ENCODE data around the gene SLC16A8.
A peak's percentile ranks its signal among the peaks of the same experiment; 100 is the strongest.
"Not testable (repeated sequence)": the region's sequence is repeated elsewhere in the genome, so short reads cannot be mapped to it uniquely, and the experiment has no call there.

SLC16A8 gene

GRCh38 chr22:38086001-38086845, 2.2 kb upstream of the SLC16A8 start:
- no peak for DNase-seq

GRCh38 chr22:38085501-38085900, 1.5 kb upstream of the SLC16A8 start:
- no peak for DNase-seq

GRCh38 chr22:38085056-38085455, 1.1 kb upstream of the SLC16A8 start:
- no peak for DNase-seq

DNA sequence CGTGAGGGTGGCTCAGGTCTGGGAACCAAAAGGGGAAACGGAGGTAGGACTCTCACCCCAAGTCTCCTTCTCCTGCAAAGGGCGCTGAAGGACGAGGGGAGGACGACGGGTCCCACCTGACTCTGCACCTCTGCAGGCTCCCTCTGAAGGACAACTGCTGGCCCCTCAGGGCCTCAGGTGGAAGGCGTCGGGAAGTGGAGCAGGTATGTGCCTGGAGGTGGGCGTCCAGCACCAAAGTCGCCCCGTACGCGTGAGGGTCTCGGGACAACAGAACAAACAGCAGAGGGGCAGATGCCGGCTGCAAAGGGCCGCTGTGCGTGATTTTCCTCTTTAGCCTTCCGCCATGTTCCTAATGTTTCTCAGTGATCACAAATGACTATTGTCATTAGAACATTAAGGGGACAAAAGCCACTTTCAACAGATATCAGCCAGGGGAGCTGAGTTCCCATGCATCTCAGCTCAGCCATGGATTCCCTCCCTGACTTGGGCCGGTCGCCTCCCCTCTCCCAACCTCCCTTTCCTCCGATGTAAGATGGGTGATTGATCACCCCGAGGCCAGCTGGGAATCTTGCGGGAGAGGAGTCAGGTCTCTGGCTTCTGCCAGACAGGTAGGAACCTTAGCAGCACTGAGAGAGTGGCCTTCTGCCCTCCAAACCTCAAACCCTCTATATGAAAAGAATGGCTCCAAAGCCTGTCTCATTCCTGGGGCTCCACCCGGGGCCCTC, 836 bp downstream of the SLC16A8 start:
- DNase-seq, result no peak

DNA sequence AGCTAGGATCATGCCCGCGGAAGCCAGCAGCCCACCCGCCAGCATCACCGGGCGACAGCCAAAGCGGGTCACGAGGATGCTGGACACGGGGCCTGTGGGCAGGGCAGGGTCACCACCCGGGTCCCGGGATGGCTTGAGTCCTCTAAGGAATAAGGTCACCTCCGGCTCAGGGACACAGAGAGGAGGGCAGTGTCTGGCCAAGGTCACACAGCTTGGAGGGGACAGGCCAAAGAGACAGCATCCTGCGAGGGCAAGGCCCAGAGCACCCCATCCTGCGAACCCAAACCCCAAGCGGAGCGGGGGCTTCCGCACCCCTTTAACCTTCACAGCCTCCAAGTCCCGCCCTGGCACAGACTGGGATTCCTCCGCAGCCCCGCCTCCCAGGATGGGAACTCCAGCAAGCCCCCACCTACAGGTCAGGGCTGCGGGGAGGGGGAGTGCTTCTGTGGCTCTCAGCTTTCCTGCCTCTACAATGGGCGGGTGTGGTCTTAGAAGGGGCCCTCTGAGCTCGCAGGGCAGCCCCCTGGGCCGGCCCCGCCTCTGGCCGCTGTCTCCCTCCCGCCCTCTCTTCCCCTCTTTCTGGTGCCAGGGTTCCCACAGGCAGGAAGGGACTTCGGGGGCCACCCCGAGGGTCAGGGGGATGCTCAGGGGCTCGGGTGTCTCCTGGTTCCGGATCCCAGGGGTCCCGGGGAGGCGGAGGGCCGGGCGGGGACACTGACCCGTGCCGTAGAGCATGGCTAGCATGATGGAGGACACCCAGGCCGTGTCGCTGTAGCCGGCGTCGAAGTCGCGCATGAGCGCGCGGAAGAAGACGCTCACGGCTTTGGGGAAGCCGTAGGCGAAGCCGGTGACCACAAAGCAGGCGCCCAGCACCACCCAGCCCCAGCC, 1.8 kb downstream of the SLC16A8 start:
- DNase-seq, result no peak

- DNase-seq, result no peak
Measured at GRCh38 chr22:38081636-38081940, 2.4 kb downstream of the SLC16A8 start.

GRCh38 chr22:38080850-38081635, 2.9 kb downstream of the SLC16A8 start:
- peak; percentile 21 for DNase-seq

DNA sequence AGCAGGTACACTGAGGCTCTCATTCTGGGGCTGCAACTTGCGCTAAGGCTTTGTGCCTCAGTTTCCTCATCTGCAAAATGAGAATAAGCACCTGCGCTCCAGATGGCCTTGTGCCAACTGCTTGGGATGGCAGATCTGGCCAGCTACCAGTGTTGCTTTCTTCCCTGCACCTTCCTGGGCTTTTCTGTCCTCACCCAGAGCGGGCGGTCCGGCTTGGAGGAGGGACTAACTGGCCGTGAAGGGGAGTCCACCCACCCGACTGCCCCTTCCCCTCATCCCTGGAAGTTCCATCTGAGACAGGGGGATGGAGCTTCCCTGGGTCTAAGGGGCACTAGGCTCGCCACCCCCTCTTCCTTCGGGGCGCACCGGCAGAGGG, 3.5 kb downstream of the SLC16A8 start:
- DNase-seq, result no peak

DNA sequence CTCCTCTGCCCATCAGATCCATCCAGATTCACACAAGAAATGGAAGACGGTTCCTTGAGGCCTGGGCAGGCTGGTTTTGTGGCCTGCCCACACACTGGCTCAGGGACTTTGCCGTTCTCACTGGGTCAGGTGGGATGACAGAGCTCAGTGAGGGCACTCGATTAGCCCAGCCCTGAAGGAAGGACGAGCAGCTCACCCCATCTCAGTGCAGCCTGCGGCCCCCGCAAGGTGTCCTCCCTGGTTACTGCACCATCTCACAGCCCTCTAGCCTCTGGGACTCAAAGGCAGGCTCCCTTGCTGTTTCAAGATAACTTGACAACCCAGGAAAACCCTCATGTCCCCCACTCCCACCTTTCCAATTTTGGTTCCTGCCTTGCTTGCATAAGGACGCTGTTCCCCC, 4.2 kb downstream of the SLC16A8 start:
- DNase-seq, result no peak

- not testable (repeated sequence) for DNase-seq
Measured at GRCh38 chr22:38079208-38079607, 4.8 kb downstream of the SLC16A8 start.

DNA sequence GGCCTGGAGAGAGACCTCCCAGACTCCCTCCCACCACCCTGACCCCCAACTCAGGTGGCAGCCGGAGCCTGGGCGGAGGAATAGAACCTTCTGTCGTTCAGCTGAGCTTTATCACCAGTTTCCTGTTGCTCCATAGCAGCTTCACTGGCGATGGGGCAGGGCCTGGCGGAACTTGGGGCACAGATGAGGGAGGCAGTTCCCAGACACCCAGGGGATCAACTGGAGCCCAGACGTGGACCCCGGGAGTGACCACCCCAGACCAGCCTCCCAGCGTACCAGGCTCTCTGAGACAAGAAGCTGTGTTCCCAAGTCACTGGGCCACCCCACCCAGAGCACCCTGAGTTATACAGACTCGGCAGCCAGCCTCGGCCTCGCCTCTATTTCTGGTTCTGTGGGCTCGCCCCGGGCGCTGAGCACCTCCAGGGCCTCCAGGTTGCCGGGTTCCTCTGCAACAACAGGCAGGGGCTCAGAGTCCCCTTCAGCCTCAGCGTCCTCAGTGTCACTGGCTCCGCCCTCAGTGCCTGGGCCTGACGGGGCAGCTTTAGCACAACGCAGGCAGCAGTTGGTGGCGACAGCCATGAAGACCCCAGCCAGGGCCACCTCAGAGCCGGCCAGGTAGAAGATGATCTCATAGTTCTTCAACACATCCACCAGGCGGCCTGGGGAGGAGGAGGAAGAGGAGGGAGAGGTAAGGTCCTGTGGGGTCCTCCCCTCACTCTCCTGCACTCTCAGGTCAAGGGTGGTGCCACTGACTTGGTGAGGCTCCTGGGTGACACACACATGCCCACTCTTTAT, 5.7 kb downstream of the SLC16A8 start:
- no peak for DNase-seq

DNA sequence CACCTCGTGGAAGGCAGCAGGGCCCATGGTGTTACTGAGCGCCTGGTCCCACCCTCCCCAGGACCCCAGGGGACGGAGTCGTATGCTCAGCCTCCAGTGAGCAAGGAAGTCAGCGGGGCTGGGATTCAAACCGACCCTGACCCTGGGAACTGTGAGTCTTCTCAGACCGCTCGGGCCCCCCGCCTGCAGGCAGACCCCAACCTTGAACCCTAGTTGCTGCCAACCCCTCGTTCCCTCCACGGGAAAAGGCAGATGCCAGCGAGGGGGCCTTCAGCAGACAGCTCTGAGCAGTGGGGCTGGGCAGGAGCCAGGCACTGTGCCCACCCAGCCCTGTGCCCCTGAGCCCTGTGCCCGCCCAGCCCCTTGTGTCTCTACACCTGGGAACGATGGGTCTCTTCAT, 6.4 kb downstream of the SLC16A8 start:
- no peak for DNase-seq

DNA sequence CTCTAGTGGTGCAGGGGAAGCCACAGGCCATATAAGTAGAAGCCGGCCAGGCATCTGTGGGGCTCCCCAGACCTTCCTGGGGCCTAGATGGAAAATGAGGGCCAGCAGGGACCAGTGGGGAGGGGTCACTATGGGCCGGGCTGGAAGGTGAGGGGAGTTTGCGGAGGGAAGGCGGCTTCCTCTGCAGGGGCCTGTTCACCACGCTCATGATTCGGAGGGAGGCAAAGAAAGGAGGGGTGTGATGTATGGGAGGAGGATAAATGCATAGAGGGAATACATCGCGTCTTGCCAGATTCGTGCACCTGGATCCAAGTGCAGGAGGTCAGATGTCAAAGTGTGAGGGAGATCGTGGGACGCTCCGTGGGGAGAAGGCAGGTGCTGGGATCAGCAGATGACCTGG, 6.9 kb downstream of the SLC16A8 start:
- no peak for DNase-seq

- no peak for DNase-seq
Measured at GRCh38 chr22:38075961-38076360, 8.0 kb downstream of the SLC16A8 start.

DNA sequence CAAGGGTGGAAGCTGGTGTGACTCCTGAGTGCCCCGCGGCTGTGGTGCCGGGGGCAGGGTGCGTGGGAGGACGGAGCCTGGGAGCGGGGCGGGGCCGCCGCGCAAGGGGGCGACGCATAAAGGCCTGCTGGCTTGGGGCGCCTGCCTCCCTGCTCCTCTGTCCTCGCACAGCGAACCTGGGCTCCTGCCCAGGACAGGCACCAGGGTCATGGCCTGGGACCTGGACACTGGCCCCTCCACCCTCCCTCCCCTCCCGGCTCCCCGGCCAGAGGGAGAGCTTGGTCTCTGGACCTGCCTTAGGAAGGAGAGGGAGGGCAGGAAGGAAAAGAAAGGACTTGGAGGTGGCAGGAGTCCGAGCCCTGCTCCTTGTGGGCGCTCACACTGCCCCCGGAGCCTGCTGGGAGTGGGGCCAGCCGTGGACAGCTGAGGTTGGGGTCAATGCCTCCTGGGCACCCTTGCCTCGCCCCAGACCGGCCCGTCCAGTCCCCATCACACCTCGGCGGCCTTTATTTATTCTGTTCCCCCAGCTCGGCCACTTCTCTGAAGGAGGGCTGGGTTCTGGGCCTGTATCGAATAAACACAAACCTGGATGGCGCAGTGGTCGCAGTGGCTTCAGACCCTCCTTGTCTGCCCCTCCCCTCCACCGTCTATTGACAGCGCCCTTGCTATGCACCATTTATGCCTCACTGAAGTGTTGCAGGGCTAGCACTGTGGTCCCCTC, 8.7 kb downstream of the SLC16A8 start:
- no peak for DNase-seq

DNA sequence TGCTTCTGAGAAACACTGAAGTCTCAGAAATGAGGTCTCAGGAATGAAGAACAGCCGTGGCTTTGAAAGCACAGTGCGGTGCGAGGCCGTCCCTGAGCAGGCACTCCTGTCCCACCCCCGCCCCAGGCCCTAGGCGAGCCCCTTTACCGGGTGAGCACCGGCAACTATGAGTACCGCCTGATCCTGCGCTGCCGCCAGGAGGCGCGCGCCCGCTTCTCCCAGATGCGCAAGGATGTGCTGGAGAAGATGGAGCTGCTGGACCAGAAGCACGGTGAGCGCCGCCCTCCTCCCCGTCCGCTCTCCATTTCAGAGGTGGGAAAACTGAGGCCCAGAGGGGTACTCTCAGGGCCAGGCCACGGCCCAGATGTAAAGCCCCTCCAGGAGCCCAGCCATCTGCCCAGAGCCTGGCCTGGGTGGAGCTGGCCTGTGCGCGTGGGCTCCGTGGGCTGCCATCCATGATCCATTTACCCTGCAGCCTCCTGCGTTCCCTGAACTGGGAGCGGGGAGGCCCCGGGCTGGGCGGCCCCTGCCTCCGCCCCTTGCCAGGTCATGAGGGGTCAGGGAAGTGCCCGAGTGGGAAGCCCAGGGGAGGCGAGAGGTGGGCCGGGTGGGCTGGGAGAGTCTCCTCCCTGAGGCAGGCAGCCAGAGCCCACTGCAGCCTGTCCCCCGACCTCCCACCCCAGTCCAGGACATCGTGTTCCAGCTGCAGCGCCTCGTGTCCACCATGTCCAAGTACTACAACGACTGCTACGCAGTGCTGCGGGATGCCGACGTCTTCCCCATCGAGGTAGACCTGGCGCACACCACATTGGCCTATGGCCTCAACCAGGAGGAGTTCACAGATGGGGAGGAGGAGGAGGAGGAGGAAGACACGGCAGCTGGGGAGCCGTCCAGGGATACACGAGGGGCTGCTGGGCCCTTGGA, 9.5 kb downstream of the SLC16A8 start:
- DNase-seq, result no peak

- no peak for DNase-seq
Measured at GRCh38 chr22:38073150-38074130, 10.5 kb downstream of the SLC16A8 start.

DNA sequence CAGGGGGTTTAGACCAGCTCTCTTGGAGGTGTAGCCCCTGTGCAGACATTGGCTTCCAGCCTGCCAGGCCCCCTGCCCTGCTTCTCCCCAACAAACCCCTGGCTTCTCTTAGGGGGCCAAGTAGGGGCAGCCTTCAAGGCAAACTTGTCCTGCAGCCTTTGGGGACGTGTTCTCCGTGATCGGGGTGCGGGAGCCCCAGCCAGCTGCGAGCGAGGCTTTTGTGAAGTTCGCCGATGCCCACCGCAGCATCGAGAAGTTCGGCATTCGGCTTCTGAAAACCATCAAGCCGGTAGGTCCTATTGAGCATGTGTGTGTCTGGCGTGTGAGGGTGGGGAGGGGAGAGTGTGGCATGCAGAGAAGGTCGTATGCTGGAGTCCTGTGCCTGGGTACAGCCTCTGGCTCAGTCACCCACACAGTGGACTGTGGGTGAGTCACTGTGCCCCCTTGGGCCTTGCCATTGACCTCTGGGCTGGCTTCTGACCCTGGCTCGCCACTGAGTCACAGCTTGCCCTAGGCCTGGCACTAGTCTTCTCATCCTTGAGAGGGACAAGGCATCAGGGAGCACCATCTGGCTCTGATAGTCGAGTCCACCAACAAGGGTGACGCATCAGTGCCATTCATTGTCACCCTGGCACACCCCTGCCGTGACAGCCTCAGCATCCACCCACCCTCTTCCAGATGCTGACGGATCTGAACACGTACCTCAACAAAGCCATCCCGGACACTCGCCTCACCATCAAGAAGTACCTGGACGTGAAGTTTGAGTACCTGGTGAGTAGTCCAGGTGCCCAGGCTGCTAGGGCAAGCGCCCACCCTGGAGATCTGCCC, 11.4 kb downstream of the SLC16A8 start:
- no peak for DNase-seq

Data from NCI-H1105 (cell line).